Amygdala (tissue), 56 donors: ENCODE measurements around the gene ERICH3.

ENCODE experiments used
- DNase-seq, 56 donors: peaks; one replicate each; lab custom pipeline; 2025; lab: John Stamatoyannopoulos, UW

The ERICH3 gene

GRCh38 chr1:74673351-74674111 is at the start of gene ERICH3:
ERICH3 (minus strand) TSS chr1:74673792; CDS start chr1:74673519, 273 bp downstream.
- DNase-seq: peak in 42 of 56 donors; percentile 6 to 80 (median 32)

GRCh38 chr1:74717626-74718025 is 44.0 kb upstream of the ERICH3 start:
- DNase-seq: no peak

- DNase-seq: no peak
Measured at GRCh38 chr1:74716822-74717221, 43.2 kb upstream of the ERICH3 start.

GRCh38 chr1:74715806-74716205 is 42.2 kb upstream of the ERICH3 start:
- DNase-seq: no peak

GRCh38 chr1:74715236-74715502 is 41.6 kb upstream of the ERICH3 start:
- DNase-seq: no peak

- no peak for DNase-seq
Measured at GRCh38 chr1:74714429-74715235, 41.0 kb upstream of the ERICH3 start.

GRCh38 chr1:74713849-74714248 is 40.3 kb upstream of the ERICH3 start:
- no peak for DNase-seq

- DNase-seq: no peak
Measured at GRCh38 chr1:74712881-74713280, 39.3 kb upstream of the ERICH3 start.

GRCh38 chr1:74703386-74704182 is 30.0 kb upstream of the ERICH3 start:
- DNase-seq: no peak

- no peak for DNase-seq
Measured at GRCh38 chr1:74699331-74699730, 25.7 kb upstream of the ERICH3 start.

GRCh38 chr1:74697832-74698231 is 24.2 kb upstream of the ERICH3 start:
- DNase-seq: no peak

GRCh38 chr1:74693473-74693872 is 19.9 kb upstream of the ERICH3 start:
- no peak for DNase-seq

- DNase-seq: no peak
Measured at GRCh38 chr1:74690909-74691308, 17.3 kb upstream of the ERICH3 start.

- no peak for DNase-seq
Measured at GRCh38 chr1:74690364-74690696, 16.7 kb upstream of the ERICH3 start.

- DNase-seq: peak in 28 of 56 donors; percentile 1 to 82 (median 9)
Measured at GRCh38 chr1:74689621-74690363, 16.2 kb upstream of the ERICH3 start.

GRCh38 chr1:74686928-74687327 is 13.3 kb upstream of the ERICH3 start:
- no peak for DNase-seq

GRCh38 chr1:74684301-74684700 is 10.7 kb upstream of the ERICH3 start:
- no peak for DNase-seq

GRCh38 chr1:74683656-74684055 is 10.1 kb upstream of the ERICH3 start:
- DNase-seq: no peak

GRCh38 chr1:74681851-74682250 is 8.3 kb upstream of the ERICH3 start:
- no peak for DNase-seq

- DNase-seq: no peak
Measured at GRCh38 chr1:74681449-74681848, 7.9 kb upstream of the ERICH3 start.

GRCh38 chr1:74681001-74681400 is 7.4 kb upstream of the ERICH3 start:
- no peak for DNase-seq
